Measurements from ENCODE around the gene SAT1. TPM values are rescaled to one million over a fixed set of nuclear protein-coding genes. Genes with fewer than 3 reads are reported as not detected.

The SAT1 gene
- total RNA-seq, 1 donor from 2014 or later, result 1,762 TPM

- FAIRE-seq (no peak), DNase-seq (ENCODE audit: low read depth) (no peak)
- Histone ChIP-seq H3K27me3 (ENCODE audit: control insufficient read depth, insufficient read depth, low read length) (no peaks in the 10 kb centered on the region), H3K4me3 (ENCODE audit: low read depth, low read length) (no peak overlapping the region), H3K36me3 (ENCODE audit: control insufficient read depth, insufficient read depth, low read length) (no peaks in the 10 kb centered on the region)
- TF ChIP-seq CTCF (IDR thresholded peaks at IDR 0.05; ENCODE audit: insufficient read depth, low read length, severe bottlenecking), result no peak
These were observed 32.4 kb downstream of the SAT1 start for GRCh38 chrX:23815376-23815775.

- no peaks in the 10 kb centered on the region for H3K27me3 ChIP-seq (ENCODE audit: control insufficient read depth, insufficient read depth, low read length)
- DNase-seq (ENCODE audit: low read depth), result no peak
- no peak for TF ChIP-seq CTCF (IDR thresholded peaks at IDR 0.05; ENCODE audit: insufficient read depth, low read length, severe bottlenecking)
- FAIRE-seq, result no peak
- H3K36me3 ChIP-seq (ENCODE audit: control insufficient read depth, insufficient read depth, low read length), result no peaks in the 10 kb centered on the region
- H3K4me3 ChIP-seq (ENCODE audit: low read depth, low read length), result no peak overlapping the region
These were observed 33.2 kb downstream of the SAT1 start for GRCh38 chrX:23816179-23816578.

GRCh38 chrX:23817979-23818336 is 35.0 kb downstream of the SAT1 start:
- FAIRE-seq, result no peak

GRCh38 chrX:23819385-23820234 is 36.6 kb downstream of the SAT1 start:
- no peaks in the 10 kb centered on the region for H3K36me3 ChIP-seq (ENCODE audit: control insufficient read depth, insufficient read depth, low read length)
- no peak for TF ChIP-seq CTCF (IDR thresholded peaks at IDR 0.05; ENCODE audit: insufficient read depth, low read length, severe bottlenecking)
- no peak for FAIRE-seq
- H3K4me3 ChIP-seq (ENCODE audit: low read depth, low read length), result no peak overlapping the region
- no peaks in the 10 kb centered on the region for H3K27me3 ChIP-seq (ENCODE audit: control insufficient read depth, insufficient read depth, low read length)
- no peak for DNase-seq (ENCODE audit: low read depth)

More at GRCh38 chrX:23817979-23818336, 35.0 kb downstream of the SAT1 start:
- no peak for DNase-seq (ENCODE audit: low read depth)
- TF ChIP-seq CTCF (IDR thresholded peaks at IDR 0.05; ENCODE audit: insufficient read depth, low read length, severe bottlenecking), result no peak
- Histone ChIP-seq H3K27me3 (ENCODE audit: control insufficient read depth, insufficient read depth, low read length) (no peaks in the 10 kb centered on the region), H3K36me3 (ENCODE audit: control insufficient read depth, insufficient read depth, low read length) (no peaks in the 10 kb centered on the region), H3K4me3 (ENCODE audit: low read depth, low read length) (no peak overlapping the region)

- TF ChIP-seq CTCF (IDR thresholded peaks at IDR 0.05; ENCODE audit: insufficient read depth, low read length, severe bottlenecking), result no peak
- DNase-seq (ENCODE audit: low read depth), result peak; percentile 68
- no peak overlapping the region for H3K4me3 ChIP-seq (ENCODE audit: low read depth, low read length)
- H3K27me3 ChIP-seq (ENCODE audit: control insufficient read depth, insufficient read depth, low read length), result no peaks in the 10 kb centered on the region
- FAIRE-seq, result no peak
- H3K36me3 ChIP-seq (ENCODE audit: control insufficient read depth, insufficient read depth, low read length), result no peaks in the 10 kb centered on the region
These were observed 37.3 kb downstream of the SAT1 start for GRCh38 chrX:23820235-23820782.

Data from bronchial epithelial cell (primary cell).